ENCODE measurements around the gene PHLDA2.
"Not testable (repeated sequence)": the region's sequence is repeated elsewhere in the genome, so short reads cannot be mapped to it uniquely, and the experiment has no call there.

The PHLDA2 gene

DNA sequence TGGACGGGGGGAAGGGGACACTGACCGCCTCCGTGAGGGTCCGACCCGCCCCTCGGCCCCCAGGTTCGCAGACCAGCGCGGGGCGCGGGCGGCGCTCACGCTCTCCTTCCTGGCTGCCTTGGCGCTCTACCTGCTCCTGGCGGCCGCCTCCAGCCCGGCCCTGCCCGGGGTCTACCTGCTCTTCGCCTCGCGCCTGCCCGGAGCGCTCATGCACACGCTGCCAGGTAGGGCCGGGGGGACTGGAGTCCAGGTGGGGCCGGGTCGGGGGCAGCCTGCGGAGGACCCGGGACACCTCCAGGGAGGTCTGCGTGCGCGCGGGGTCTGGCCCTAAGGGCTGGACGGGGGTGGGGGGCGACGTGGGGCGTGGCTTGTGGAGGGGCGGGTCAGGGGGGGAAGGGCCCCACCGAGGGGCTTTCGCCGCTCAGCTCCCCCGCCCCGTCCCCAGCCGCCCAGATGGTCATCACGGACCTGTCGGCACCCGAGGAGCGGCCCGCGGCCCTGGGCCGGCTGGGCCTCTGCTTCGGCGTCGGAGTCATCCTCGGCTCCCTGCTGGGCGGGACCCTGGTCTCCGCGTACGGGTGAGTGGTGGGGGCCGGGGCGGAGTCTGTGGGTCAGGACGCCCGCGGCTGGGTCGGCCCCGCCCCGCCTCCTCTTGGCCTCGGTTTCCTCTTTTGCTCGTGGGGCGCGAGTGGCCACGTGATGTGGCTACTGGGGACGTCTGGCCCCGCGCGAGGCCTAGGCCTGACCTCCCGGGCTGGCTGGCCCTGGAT is 19.9 kb downstream of the PHLDA2 start:
- DNase-seq (ENCODE audit: low read depth): no peak
- TF ChIP-seq CTCF (IDR thresholded peaks at IDR 0.05; ENCODE audit: insufficient read depth, low read depth, low read length, missing control alignments): no peak
- no peak overlapping the region for H3K4me3 ChIP-seq (ENCODE audit: low read length)

DNA sequence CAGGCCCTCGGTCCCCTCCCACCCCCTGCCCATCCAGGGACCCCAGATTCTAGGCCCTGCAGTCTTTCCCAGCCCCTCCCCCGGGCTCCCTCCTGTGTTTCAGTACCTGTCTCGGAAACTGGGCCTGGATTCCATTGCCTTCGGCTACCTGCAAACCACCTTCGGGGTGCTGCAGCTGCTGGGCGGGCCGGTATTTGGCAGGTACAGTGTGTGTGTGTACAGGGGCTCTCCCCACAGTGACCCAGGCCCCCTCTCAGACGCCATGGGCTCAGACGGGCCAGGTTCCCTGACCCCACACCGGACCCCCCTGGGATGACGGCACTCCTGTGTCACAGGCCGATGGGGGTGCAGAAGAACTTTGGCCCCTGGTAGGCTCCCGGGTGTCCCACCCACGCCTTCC is 21.1 kb downstream of the PHLDA2 start:
- no peak overlapping the region for H3K4me3 ChIP-seq (ENCODE audit: low read length)
- DNase-seq (ENCODE audit: low read depth): no peak
- no peak for TF ChIP-seq CTCF (IDR thresholded peaks at IDR 0.05; ENCODE audit: insufficient read depth, low read depth, low read length, missing control alignments)

GRCh38 chr11:2905299-2905698 is 23.9 kb downstream of the PHLDA2 start:
- not testable (repeated sequence) for H3K4me3 ChIP-seq (ENCODE audit: low read length); DNase-seq (ENCODE audit: low read depth)

GRCh38 chr11:2904153-2905052 is 24.8 kb downstream of the PHLDA2 start:
- no peak overlapping the region for H3K4me3 ChIP-seq (ENCODE audit: low read length)
- DNase-seq (ENCODE audit: low read depth): no peak
- TF ChIP-seq CTCF (IDR thresholded peaks at IDR 0.05; ENCODE audit: insufficient read depth, low read depth, low read length, missing control alignments): no peak

- DNase-seq (ENCODE audit: low read depth): no peak
- no peak for TF ChIP-seq CTCF (IDR thresholded peaks at IDR 0.05; ENCODE audit: insufficient read depth, low read depth, low read length, missing control alignments)
These were observed 25.6 kb downstream of the PHLDA2 start for GRCh38 chr11:2903672-2904011.

DNA sequence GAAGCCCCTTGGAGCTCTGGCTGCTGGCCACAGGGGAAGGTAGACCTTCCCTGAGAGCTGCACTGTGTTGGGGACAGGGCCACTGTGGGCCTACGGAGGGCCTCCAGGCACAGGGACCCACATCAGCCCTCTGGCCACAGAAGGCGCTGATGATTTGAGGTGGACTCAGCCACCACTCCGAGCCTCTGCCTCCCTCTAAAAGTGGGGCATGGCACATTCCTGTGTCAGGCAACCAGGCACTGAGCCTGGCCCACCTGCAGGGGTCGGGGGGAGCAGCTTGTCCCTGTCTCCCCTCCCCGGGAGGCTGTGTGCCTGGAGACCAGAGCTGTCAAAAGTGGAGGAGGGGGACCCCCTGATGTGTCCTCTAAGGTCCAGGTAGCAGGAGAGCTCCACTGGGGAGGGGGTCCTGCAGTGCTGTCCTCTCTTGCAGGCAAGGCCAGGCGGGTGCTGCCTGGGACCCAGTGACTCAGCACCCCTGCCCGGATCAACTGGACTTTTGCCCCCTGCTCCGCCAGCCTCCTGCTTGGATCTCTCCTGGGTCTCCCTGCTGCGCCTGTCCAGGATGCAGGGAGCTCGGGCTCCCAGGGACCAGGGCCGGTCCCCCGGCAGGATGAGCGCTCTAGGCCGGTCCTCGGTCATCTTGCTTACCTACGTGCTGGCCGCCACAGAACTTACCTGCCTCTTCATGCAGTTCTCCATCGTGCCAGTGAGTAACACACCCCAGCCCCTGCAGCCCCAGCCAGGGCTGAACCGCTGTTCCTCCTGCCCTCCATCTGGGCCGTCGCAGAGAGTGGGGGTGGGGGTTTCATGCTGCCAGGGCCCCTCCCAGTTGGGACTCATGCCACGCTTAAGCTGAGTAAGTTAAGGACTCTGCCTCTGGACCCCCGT is 26.2 kb downstream of the PHLDA2 start:
- no peak for DNase-seq (ENCODE audit: low read depth)
- H3K4me3 ChIP-seq (ENCODE audit: low read length): peak overlapping the region; percentile 63
- no peak for TF ChIP-seq CTCF (IDR thresholded peaks at IDR 0.05; ENCODE audit: insufficient read depth, low read depth, low read length, missing control alignments)

More at GRCh38 chr11:2903672-2904011, 25.6 kb downstream of the PHLDA2 start:
- H3K4me3 ChIP-seq (ENCODE audit: low read length): no peak overlapping the region
